Transverse colon (tissue), 4 donors: Measurements from ENCODE around the gene LIPT1. TPM values are rescaled to one million over a fixed set of nuclear protein-coding genes. Genes with fewer than 3 reads are reported as not detected.

ENCODE experiments used
- DNase-seq: peaks from one replicate; pipeline ENCODE4 v3.0.0-alpha.2; 2019
- H3K27ac ChIP-seq, 4 donors: fragments of 200-600 bp; sonication (generic); 2 replicates each; pipeline ENCODE4 v1.5.1; 2016 to 2018; ENCODE audit warnings: inconsistent platforms in 4 of 4
- H3K27me3 ChIP-seq: fragments of 200-600 bp; sonication (generic); 2 replicates; pipeline ENCODE4 v1.5.1; 2017; ENCODE audit warnings: inconsistent platforms
- H3K36me3 ChIP-seq, 4 donors: fragments of 200-600 bp; sonication (generic); 2 replicates each; pipeline ENCODE4 v1.5.1; 2017 to 2019; ENCODE audit warnings: inconsistent platforms in 4 of 4
- H3K4me1 ChIP-seq, 4 donors: fragments of 200-600 bp; sonication (generic); 2 replicates each; pipeline ENCODE4 v1.5.1; 2017 to 2020; ENCODE audit warnings: inconsistent platforms in 4 of 4
- H3K4me3 ChIP-seq, 4 donors: fragments of 200-600 bp; sonication (generic); 1 replicate in 1 of 4; 2 replicates in 3 of 4; pipeline versions ENCODE4 v1.5.1 to v1.6.1; 2017 to 2019; ENCODE audit warnings: inconsistent platforms in 4 of 4
- H3K9me3 ChIP-seq, 2 donors: fragments of 200-600 bp; sonication (generic); 2 replicates each; pipeline ENCODE4 v1.5.1; 2017 to 2019; ENCODE audit warnings: inconsistent platforms in 2 of 2
- CTCF ChIP-seq, 5 experiments: fragments of 200-600 bp in 3 of 5; fragments of 450-650 bp in 2 of 5; sonication (generic) in 3 of 5; IDR thresholded peaks; 1 replicate in 2 of 5; 2 replicates in 3 of 5; pipeline ENCODE4 v1.5.1; 2016 to 2017; ENCODE audit warnings: antibody characterized with exemption in 5 of 5, inconsistent platforms in 3 of 5, mild to moderate bottlenecking in 2 of 5, moderate library complexity in 1 of 5
- EP300 ChIP-seq: sonication (generic); formaldehyde crosslinking; IDR thresholded peaks from one replicate; pipeline ENCODE4 v1.6.1; 2017; ENCODE audit warnings: antibody characterized with exemption, low read depth
- POLR2A ChIP-seq: fragments of 450-650 bp; IDR thresholded peaks from one replicate; pipeline ENCODE4 v1.6.1; 2016; ENCODE audit warnings: antibody characterized with exemption, mild to moderate bottlenecking, moderate library complexity
- POLR2AphosphoS5 ChIP-seq, 3 donors: sonication (generic); formaldehyde crosslinking; IDR thresholded peaks; one replicate each; pipeline ENCODE4 v1.6.1; 2016; ENCODE audit warnings: antibody characterized with exemption in 3 of 3
- WGBS, 2 donors: methylation state at CpG; one replicate each; pipeline ENCODE4 v1.1.5; 2018; ENCODE audit warnings: low coverage in 1 of 2; 5-methylcytosine and 5-hydroxymethylcytosine counted together
- in situ Hi-C, 4 donors: fragments of 200-750 bp; cut with MboI; loops; one replicate each; pipeline versions ENCODE4 v1.15.0 to v1.15.1; 2017; ENCODE audit warnings: low sequenced_read_pairs in 3 of 4, low pct_ligation_motif_present in 1 of 4, low pct_unique_long_range_greater_than_20kb in 1 of 4
- intact Hi-C: fragments of 100-400 bp; cut with DNase I; formaldehyde crosslinking; loops from one replicate; pipeline ENCODE4 v1.15.1; 2023; ENCODE audit warnings: low total_unique reads
- total RNA-seq, 4 donors: library from RNA; depleted of rRNA; stranded (reverse); fragments of >200 nt; gene quantifications; one replicate each; pipeline ENCODE4 v1.1.0, GENCODE V29; 2016

Gene LIPT1
- total RNA-seq: 10 to 100 TPM in 1 of 4 donors, 1 to 10 TPM in 2, not detected in 1; 6.0 to 19.9 (median 7.8) TPM

GRCh38 chr2:99154643-99155536 lies at the start of gene LIPT1, which contains the start of gene TSGA10:
TSS of gene LIPT1 (plus strand) at chr2:99154967. CDS start at chr2:99161958, 6,991 bp downstream.
TSS of gene TSGA10 (minus strand) at chr2:99154942. CDS start at chr2:99109439, 45,503 bp downstream.
- Histone ChIP-seq H3K27me3 (no peaks in the 10 kb centered on the region), H3K4me3 (peak within 1 kb of the TSS; percentile 37 to 73 (median 60)), H3K36me3 (no peaks in the 10 kb centered on the region), H3K4me1 (peaks cover 8 to 17% (median 12%) of the 10 kb centered on the region in 4 donors), H3K9me3 (no peaks in the 10 kb centered on the region), H3K27ac (peak within 1 kb of the TSS; percentile 86 to 94 (median 88))
- intact Hi-C loops (no loop called here), in situ Hi-C loops (no loop called here)
- 0% methylated on average over 12 to 64 of the region's 70 CpGs for WGBS, 2 donors
- TF ChIP-seq EP300 (peak; percentile 4), POLR2AphosphoS5 (IDR thresholded peaks at IDR 0.05) (peak; percentile 88 to 93 (median 93)), POLR2A (peak; percentile 88), CTCF (IDR thresholded peaks at IDR 0.05) (peak in 1 of 5 experiments; percentile 26)
- DNase-seq: peak; percentile 94

GRCh38 chr2:99106913-99107312 lies 47.9 kb upstream of the LIPT1 start:
- Histone ChIP-seq H3K36me3 (no peaks in the 10 kb centered on the region), H3K4me1 (no peaks in the 10 kb centered on the region), H3K9me3 (no peaks in the 10 kb centered on the region), H3K4me3 (no peak overlapping the region), H3K27ac (no peak overlapping the region), H3K27me3 (no peaks in the 10 kb centered on the region)
- no peak for DNase-seq
- WGBS, 2 donors: 40 to 73% methylated on average over 2 of the region's 2 CpGs
- TF ChIP-seq EP300 (no peak), POLR2A (no peak), CTCF (IDR thresholded peaks at IDR 0.05) (no peak), POLR2AphosphoS5 (IDR thresholded peaks at IDR 0.05) (no peak)
- intact Hi-C loops (no loop called here), in situ Hi-C loops (no loop called here)

GRCh38 chr2:99111236-99111635 lies 43.5 kb upstream of the LIPT1 start:
- no peak for TF ChIP-seq EP300
- no peak for TF ChIP-seq POLR2AphosphoS5 (IDR thresholded peaks at IDR 0.05)
- no peak for TF ChIP-seq POLR2A
- no peak for TF ChIP-seq CTCF (IDR thresholded peaks at IDR 0.05)
- 63 to 88% methylated on average over 2 of the region's 2 CpGs for WGBS, 2 donors
- H3K36me3 ChIP-seq: no peaks in the 10 kb centered on the region
- no peak overlapping the region for H3K4me3 ChIP-seq
- no peak overlapping the region for H3K27ac ChIP-seq
- H3K27me3 ChIP-seq: no peaks in the 10 kb centered on the region
- no peaks in the 10 kb centered on the region for H3K4me1 ChIP-seq
- intact Hi-C loops (no loop called here), in situ Hi-C loops (no loop called here)
- DNase-seq: no peak
- no peaks in the 10 kb centered on the region for H3K9me3 ChIP-seq

GRCh38 chr2:99111945-99112344 lies 42.8 kb upstream of the LIPT1 start:
- no peak for DNase-seq
- no peak for TF ChIP-seq POLR2A
- TF ChIP-seq EP300: no peak
- TF ChIP-seq POLR2AphosphoS5 (IDR thresholded peaks at IDR 0.05): no peak
- no peak for TF ChIP-seq CTCF (IDR thresholded peaks at IDR 0.05)
- Histone ChIP-seq H3K36me3 (no peaks in the 10 kb centered on the region), H3K27me3 (no peaks in the 10 kb centered on the region), H3K4me1 (no peaks in the 10 kb centered on the region), H3K27ac (no peak overlapping the region), H3K4me3 (no peak overlapping the region), H3K9me3 (no peaks in the 10 kb centered on the region)
- intact Hi-C loops (no loop called here), in situ Hi-C loops (no loop called here)
- WGBS, 2 donors: 86 to 87% methylated on average over 1 of the region's 1 CpG
